Stimulated activated CD8-positive, alpha-beta memory T cell treated with anti-CD3 and anti-CD28 coated beads, Interleukin-12 subunit alpha, Interleukin-12 subunit beta, amount 100 ng/mL, for 4 hours (primary cell): ENCODE data around the gene MUC5AC.

Experiments used
- DNase-seq: peaks from one replicate; pipeline ENCODE4 v3.0.0-alpha.2; 2020; ENCODE audit warnings: low read depth

Gene MUC5AC

GRCh38 chr11:1121813-1122663, 35.7 kb upstream of the MUC5AC start:
- no peak for DNase-seq

DNA sequence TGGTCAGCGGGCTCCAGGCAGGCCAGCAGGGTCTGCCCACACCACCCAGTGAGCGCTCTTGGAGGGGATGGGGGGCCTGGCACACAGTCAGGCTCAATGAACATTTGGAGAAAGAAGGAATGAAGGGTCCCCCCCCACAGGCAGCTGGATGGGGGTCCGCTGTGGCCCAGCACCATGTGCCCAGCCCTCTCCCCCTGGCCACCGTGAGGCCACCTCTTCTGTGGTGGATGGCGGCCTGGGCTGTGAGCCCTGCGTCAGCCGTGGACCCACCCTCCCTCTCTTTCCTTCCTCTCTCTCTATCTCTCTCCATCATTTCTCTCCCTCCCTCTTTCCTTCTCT, 35.1 kb upstream of the MUC5AC start:
- no peak for DNase-seq

DNA sequence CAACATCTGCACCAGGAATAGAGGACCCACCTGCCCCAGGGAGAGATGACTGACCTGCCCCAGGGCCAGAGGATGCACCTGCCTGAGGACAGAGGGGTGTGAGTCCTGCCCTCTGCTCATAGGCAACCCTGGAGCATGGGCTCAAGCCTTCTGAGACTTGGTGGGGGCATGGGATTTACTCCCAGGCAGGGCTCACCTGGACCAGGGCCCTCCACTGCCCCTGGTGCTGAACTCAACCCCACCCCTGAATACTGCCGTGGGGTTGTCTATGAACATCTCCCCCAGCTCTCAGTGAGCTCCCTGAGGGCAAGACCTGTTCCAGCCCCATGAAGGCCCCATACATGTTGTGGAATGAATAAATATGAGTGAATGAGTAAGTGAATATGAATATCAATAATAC, 33.8 kb upstream of the MUC5AC start:
- no peak for DNase-seq

GRCh38 chr11:1125803-1126202, 31.9 kb upstream of the MUC5AC start:
- no peak for DNase-seq

DNA sequence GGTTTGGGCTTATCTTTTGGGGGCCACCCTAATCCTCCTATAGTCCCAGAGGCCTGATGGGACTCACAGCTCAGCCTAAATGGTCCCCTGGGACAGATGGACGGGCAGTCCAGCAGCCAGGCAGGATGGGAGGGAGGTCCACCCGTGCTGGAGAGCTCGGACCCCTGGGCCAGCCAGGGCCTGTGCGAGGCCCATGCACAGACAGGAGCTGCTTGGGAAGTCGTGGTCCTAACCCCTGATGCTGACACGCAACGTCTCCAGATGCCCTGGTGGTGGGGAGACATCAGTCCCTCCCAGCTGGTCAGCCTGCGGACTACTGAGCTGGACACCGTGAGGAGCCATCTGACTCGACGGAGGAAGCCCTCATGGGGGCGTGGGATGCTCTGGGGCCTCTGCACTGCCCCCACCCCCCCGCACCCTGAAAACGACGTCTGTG, 31.2 kb upstream of the MUC5AC start:
- no peak for DNase-seq

- no peak for DNase-seq
Measured at GRCh38 chr11:1126935-1127663, 30.7 kb upstream of the MUC5AC start.

DNA sequence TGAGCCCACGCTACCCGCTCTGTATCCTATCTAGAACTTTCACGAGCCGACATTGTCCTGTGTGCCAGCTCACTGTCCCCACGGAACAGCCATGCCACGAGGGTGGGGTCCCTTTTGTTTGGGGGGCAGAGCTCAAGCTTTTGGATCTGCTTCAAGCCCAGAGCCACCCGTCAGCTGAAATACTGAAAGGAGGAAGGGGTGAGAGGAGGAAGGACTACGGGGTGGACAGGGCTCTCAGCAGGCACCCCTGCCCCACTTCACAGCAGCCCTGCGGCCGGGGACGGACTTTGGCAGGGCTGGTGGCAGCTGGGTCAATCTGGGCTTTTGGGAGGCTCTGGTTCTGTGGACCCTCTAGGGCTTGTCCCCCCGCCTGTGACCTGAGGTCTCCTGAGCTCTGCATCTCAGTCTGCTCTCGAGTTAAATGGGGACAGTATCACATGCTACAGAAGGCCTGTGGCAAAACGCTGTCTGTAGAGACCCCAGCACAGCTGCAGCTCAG, 30.0 kb upstream of the MUC5AC start:
- DNase-seq = no peak

GRCh38 chr11:1128311-1129142, 29.2 kb upstream of the MUC5AC start:
- no peak for DNase-seq

DNA sequence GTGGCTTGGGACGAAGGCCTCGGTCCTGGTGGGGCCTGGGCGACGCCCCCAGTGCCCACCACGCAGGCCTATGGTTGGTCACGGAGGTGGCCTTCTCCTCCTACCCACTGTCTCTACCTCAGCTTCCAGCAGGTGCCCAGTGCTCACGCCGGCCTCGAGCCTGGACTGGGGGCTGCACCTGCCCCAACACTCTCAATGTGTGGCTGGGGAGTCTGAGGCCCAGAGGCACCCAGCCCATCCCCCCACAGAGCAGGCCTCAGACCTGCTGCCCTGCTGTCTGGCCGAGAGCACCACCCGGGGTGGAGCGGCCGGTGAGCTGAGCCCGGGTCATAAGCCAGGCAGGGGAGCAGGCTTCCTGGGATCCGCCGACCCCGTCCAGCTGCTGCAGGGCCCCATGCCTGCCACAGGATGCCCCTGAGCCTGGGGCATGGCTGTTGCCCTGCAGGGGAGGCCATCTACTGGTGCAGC, 28.6 kb upstream of the MUC5AC start:
- DNase-seq = no peak

DNA sequence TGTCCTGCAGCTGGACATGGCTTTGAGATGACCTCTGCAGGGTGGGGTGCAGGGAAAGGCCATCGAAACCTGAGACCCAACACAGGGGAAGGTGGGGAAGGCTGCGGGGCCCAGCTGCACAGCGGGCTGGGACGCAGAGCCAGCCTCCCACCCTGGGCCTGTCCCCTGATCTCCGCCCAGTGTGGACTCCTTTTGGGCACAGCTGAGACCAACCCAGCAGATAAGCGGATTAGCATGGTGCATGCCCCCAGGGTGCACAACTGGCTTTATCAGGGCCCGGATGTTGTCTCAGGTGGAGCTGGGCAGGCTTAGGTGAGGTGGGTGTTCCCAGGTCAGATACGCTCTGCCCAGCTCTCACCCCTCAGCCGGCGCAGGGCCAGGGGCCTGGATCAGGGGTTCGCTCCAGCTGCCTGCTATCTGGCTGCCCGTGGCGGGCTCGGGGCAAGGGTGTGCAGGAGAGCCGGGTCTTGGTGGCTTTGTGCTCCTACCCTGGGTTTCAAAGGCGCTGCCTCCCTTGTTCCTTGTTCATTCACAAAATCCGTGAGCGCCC, 28.1 kb upstream of the MUC5AC start:
- no peak for DNase-seq

GRCh38 chr11:1130276-1131032, 27.3 kb upstream of the MUC5AC start:
- no peak for DNase-seq

GRCh38 chr11:1131033-1131911, 26.5 kb upstream of the MUC5AC start:
- no peak for DNase-seq

DNA sequence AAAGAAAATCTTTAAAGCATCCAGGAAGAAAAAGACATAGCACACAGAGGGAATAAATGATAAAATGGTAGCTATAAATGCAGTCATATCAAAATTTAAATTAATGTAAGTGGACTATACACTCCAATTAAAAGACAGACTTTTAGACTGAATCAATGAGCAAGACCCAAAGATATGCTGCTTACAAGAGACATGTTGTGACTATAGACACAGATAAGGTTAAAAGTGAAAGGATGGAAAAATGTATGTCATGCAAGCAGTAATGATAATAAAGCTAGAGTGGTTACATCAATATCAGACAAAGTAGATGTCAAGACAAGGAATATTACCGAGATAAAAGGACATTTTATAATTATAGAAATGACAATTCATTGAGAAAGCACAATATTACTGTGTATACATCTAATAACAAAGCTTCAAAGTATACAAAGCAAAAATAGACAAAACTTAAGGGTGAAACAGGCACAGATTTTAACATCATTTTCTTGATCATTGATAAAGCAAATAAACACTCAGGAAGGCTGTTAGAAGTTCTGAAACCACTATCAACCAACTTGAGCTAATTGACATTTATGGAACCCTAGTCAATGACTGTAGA, 22.8 kb upstream of the MUC5AC start:
- no peak for DNase-seq

GRCh38 chr11:1138097-1138496, 19.7 kb upstream of the MUC5AC start:
- DNase-seq = no peak

- no peak for DNase-seq
Measured at GRCh38 chr11:1139441-1140083, 18.2 kb upstream of the MUC5AC start.

- DNase-seq = no peak
Measured at GRCh38 chr11:1140642-1141490, 16.9 kb upstream of the MUC5AC start.

DNA sequence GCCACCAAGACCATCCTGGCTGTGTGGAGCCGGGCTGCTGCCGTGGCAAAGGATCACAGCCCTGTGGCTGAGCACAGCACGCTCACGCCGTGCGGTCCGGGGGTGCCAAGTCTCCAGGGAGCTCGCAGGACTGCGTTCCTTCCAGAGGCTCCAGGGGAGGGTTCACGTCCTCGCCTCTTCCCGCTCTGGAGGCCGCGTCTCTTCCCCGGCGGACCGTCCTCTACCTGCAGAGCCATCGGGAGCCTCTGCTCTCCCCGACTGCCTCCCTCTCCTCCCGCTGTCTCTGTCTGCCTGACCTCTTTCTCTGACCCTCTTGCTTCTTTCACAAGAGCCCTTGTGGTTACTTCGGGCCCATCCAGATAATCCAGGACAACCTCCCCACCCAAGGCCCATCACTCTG, 11.4 kb upstream of the MUC5AC start:
- DNase-seq = no peak

DNA sequence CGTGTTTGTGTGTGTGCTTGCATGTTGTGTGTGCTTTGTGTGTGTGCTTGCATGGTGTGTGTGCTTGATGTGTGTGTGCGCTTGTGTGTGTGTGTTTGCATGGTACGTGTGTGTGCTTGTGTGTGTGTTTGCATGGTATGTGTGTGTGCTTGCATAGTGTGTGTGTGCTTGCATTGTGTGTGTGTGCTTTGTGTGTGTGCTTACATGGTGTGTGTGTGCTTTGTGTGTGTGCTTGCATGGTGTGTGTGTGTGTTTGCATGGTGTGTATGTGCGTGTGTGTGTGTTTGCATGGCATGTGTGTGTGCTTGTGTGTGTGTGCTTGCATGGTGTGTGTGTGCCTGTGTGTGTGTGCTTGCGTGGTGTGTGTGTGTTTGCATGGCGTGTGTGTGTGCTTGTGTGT, 10.0 kb upstream of the MUC5AC start:
- DNase-seq = no peak
